ENCODE measurements around the gene SLC16A6. TPM values are rescaled to one million over a fixed set of nuclear protein-coding genes. Genes with fewer than 3 reads are reported as not detected.

The SLC16A6 gene
- total RNA-seq, 1 experiment from 2014 or later: 1.4 TPM

- no peaks in the 10 kb centered on the region for H4K20me1 ChIP-seq (ENCODE audit: low read length)
- no peaks in the 10 kb centered on the region for H3K9me3 ChIP-seq (ENCODE audit: low read length)
- no peaks in the 10 kb centered on the region for H3F3A ChIP-seq (ENCODE audit: low read length, unreplicated experiment)
- peak overlapping the region; percentile 97 for H3K4me2 ChIP-seq (ENCODE audit: low read length)
- no peaks in the 10 kb centered on the region for H3K79me2 ChIP-seq (ENCODE audit: low read length)
- peak; percentile 25 for ATAC-seq
- peak overlapping the region; percentile 75 for H3K4me3 ChIP-seq (ENCODE audit: low read length)
- H3K27me3 ChIP-seq (ENCODE audit: low read length): 0 out of 2 replicates have a peak, but pooled peaks cover 3% of the 10 kb centered on the region
- BruUV-seq (replicated peaks): no TSS peak
- no peaks in the 10 kb centered on the region for H3K36me3 ChIP-seq (ENCODE audit: low read depth, low read length)
- ChIA-PET POLR2A (ENCODE audit: unreplicated experiment) (interaction anchor here (0.6 kb wide), 1 partner anchor 98 kb away, joined by 7 read pairs; no protein-coding TSS in a partner anchor), CTCF (no interaction called here)
- H3K9me2 ChIP-seq (replicated peaks; ENCODE audit: low read length): no peaks in the 10 kb centered on the region
- intact Hi-C loops (cut with micrococcal nuclease): no loop called here
- TF ChIP-seq EZH2phosphoT487 (IDR thresholded peaks at IDR 0.05; ENCODE audit: borderline replicate concordance, low read length) (no peak), CTCF (conservative IDR thresholded peaks at IDR 0.05; ENCODE audit: low read depth, low read length) (no peak), EZH2 (IDR thresholded peaks at IDR 0.05; ENCODE audit: low read length, unreplicated experiment) (no peak)
- peak overlapping the region; percentile 64 for H2AFZ ChIP-seq (ENCODE audit: low read length)
- peak overlapping the region; percentile 14 for H3K27ac ChIP-seq (ENCODE audit: low read length)
- H3K4me1 ChIP-seq (ENCODE audit: insufficient read depth, low read length): peaks cover 33% of the 10 kb centered on the region
- peak; percentile 54 for DNase-seq
- peak overlapping the region; percentile 89 for H3K9ac ChIP-seq (ENCODE audit: low read length)
These were observed 516 bp downstream of the SLC16A6 start for GRCh38 chr17:68290268-68290954.

- Histone ChIP-seq H3K9ac (ENCODE audit: low read length) (peak overlapping the region; percentile 89), H3K36me3 (ENCODE audit: low read depth, low read length) (no peaks in the 10 kb centered on the region), H3K4me2 (ENCODE audit: low read length) (peak overlapping the region; percentile 97), H2AFZ (ENCODE audit: low read length) (peak overlapping the region; percentile 64), H3F3A (ENCODE audit: low read length, unreplicated experiment) (no peaks in the 10 kb centered on the region), H3K27me3 (ENCODE audit: low read length) (0 out of 2 replicates have a peak, but pooled peaks cover 3% of the 10 kb centered on the region), H4K20me1 (ENCODE audit: low read length) (no peaks in the 10 kb centered on the region), H3K9me3 (ENCODE audit: low read length) (no peaks in the 10 kb centered on the region), H3K79me2 (ENCODE audit: low read length) (no peaks in the 10 kb centered on the region), H3K4me1 (ENCODE audit: insufficient read depth, low read length) (peaks cover 33% of the 10 kb centered on the region), H3K9me2 (replicated peaks; ENCODE audit: low read length) (no peaks in the 10 kb centered on the region), H3K27ac (ENCODE audit: low read length) (peak overlapping the region; percentile 14), H3K4me3 (ENCODE audit: low read length) (peak overlapping the region; percentile 75)
- peak; percentile 29 for DNase-seq
- ChIA-PET CTCF (no interaction called here), POLR2A (ENCODE audit: unreplicated experiment) (no interaction called here)
- no TSS peak for BruUV-seq (replicated peaks)
- no peak for TF ChIP-seq EZH2phosphoT487 (IDR thresholded peaks at IDR 0.05; ENCODE audit: borderline replicate concordance, low read length)
- no peak for TF ChIP-seq CTCF (conservative IDR thresholded peaks at IDR 0.05; ENCODE audit: low read depth, low read length)
- TF ChIP-seq EZH2 (IDR thresholded peaks at IDR 0.05; ENCODE audit: low read length, unreplicated experiment): no peak
- intact Hi-C loops (cut with micrococcal nuclease): no loop called here
- no peak for ATAC-seq
These were observed 1.0 kb downstream of the SLC16A6 start for GRCh38 chr17:68289936-68290267.

GRCh38 chr17:68289473-68289872 lies 1.5 kb downstream of the SLC16A6 start:
- peak overlapping the region; percentile 97 for H3K4me2 ChIP-seq (ENCODE audit: low read length)
- H3K4me3 ChIP-seq (ENCODE audit: low read length): peak overlapping the region; percentile 75
- POLR2A ChIA-PET (ENCODE audit: unreplicated experiment): no interaction called here
- CTCF ChIA-PET: no interaction called here
- ATAC-seq: no peak
- H3K4me1 ChIP-seq (ENCODE audit: insufficient read depth, low read length): peaks cover 33% of the 10 kb centered on the region
- intact Hi-C loops (cut with micrococcal nuclease): no loop called here
- no TSS peak for BruUV-seq (replicated peaks)
- H4K20me1 ChIP-seq (ENCODE audit: low read length): no peaks in the 10 kb centered on the region
- peak; percentile 64 for DNase-seq
- no peaks in the 10 kb centered on the region for H3K9me2 ChIP-seq (replicated peaks; ENCODE audit: low read length)
- H2AFZ ChIP-seq (ENCODE audit: low read length): no peak overlapping the region
- H3K27ac ChIP-seq (ENCODE audit: low read length): peak overlapping the region; percentile 14
- no peaks in the 10 kb centered on the region for H3F3A ChIP-seq (ENCODE audit: low read length, unreplicated experiment)
- no peak for TF ChIP-seq EZH2phosphoT487 (IDR thresholded peaks at IDR 0.05; ENCODE audit: borderline replicate concordance, low read length)
- no peak for TF ChIP-seq CTCF (conservative IDR thresholded peaks at IDR 0.05; ENCODE audit: low read depth, low read length)
- TF ChIP-seq EZH2 (IDR thresholded peaks at IDR 0.05; ENCODE audit: low read length, unreplicated experiment): no peak
- no peak overlapping the region for H3K9ac ChIP-seq (ENCODE audit: low read length)
- H3K79me2 ChIP-seq (ENCODE audit: low read length): no peaks in the 10 kb centered on the region
- no peaks in the 10 kb centered on the region for H3K36me3 ChIP-seq (ENCODE audit: low read depth, low read length)
- 0 out of 2 replicates have a peak, but pooled peaks cover 3% of the 10 kb centered on the region for H3K27me3 ChIP-seq (ENCODE audit: low read length)
- no peaks in the 10 kb centered on the region for H3K9me3 ChIP-seq (ENCODE audit: low read length)

Data from PC-3 (cell line).